SJSA1 (cell line): ENCODE measurements around the gene KCNK13. TPM values are rescaled to one million over a fixed set of nuclear protein-coding genes. Genes with fewer than 3 reads are reported as not detected.
"Not testable (repeated sequence)": the region's sequence is repeated elsewhere in the genome, so short reads cannot be mapped to it uniquely, and the experiment has no call there.

Experiments
- DNase-seq, 2 experiments: peaks; one replicate each; pipeline ENCODE4 v3.0.0-alpha.2; 2015 to 2020; ENCODE audit warnings: low spot score in 2 of 2, low read depth in 1 of 2
- H3K27ac ChIP-seq: fragments of 250-450 bp; sonication (Bioruptor Pico); 2 replicates; pipeline ENCODE4 v1.5.1; 2020; ENCODE audit warnings: mild to moderate bottlenecking, moderate library complexity
- H3K27me3 ChIP-seq: fragments of 250-450 bp; sonication (Bioruptor Pico); replicated peaks from 2 replicates; pipeline ENCODE4 v1.5.1; 2020; ENCODE audit warnings: mild to moderate bottlenecking, moderate library complexity
- H3K36me3 ChIP-seq: fragments of 250-450 bp; sonication (Bioruptor Pico); 2 replicates; pipeline ENCODE4 v1.5.1; 2020; ENCODE audit warnings: mild to moderate bottlenecking
- H3K4me1 ChIP-seq: fragments of 250-450 bp; sonication (Bioruptor Pico); replicated peaks from 2 replicates; pipeline ENCODE4 v1.6.1; 2021; ENCODE audit warnings: mild to moderate bottlenecking
- H3K4me3 ChIP-seq: fragments of 250-450 bp; sonication (Bioruptor Pico); 2 replicates; pipeline ENCODE4 v1.5.1; 2020; ENCODE audit warnings: mild to moderate bottlenecking
- H3K9me3 ChIP-seq: fragments of 250-450 bp; sonication (Bioruptor Pico); replicated peaks from 2 replicates; pipeline ENCODE4 v1.5.1; 2020; ENCODE audit warnings: mild to moderate bottlenecking
- total RNA-seq: library from RNA; depleted of rRNA; stranded (reverse); fragments of >200 nt; shearing (Covaris generic); gene quantifications from 2 replicates; pipeline ENCODE4 v1.2.3, GENCODE V29; 2014; rRNA removed

KCNK13 gene
- total RNA-seq, 1 experiment from 2014 or later = 0.05 TPM

- Histone ChIP-seq H3K27ac (no peak overlapping the region), H3K4me3 (no peak overlapping the region), H3K27me3 (no peaks in the 10 kb centered on the region), H3K36me3 (no peaks in the 10 kb centered on the region), H3K4me1 (no peaks in the 10 kb centered on the region), H3K9me3 (no peaks in the 10 kb centered on the region)
- no peak for DNase-seq
These were observed 139.6 kb downstream of the KCNK13 start for GRCh38 chr14:90201344-90201743.

GRCh38 chr14:90204516-90204915, 142.7 kb downstream of the KCNK13 start:
- H3K4me3 ChIP-seq = no peak overlapping the region
- no peaks in the 10 kb centered on the region for H3K27me3 ChIP-seq
- no peaks in the 10 kb centered on the region for H3K4me1 ChIP-seq
- no peak for DNase-seq
- no peaks in the 10 kb centered on the region for H3K36me3 ChIP-seq
- H3K27ac ChIP-seq = no peak overlapping the region
- H3K9me3 ChIP-seq = no peaks in the 10 kb centered on the region

GRCh38 chr14:90213099-90213748, 151.4 kb downstream of the KCNK13 start:
- Histone ChIP-seq H3K36me3 (no peaks in the 10 kb centered on the region), H3K4me3 (no peak overlapping the region), H3K27me3 (no peaks in the 10 kb centered on the region), H3K9me3 (no peaks in the 10 kb centered on the region), H3K4me1 (no peaks in the 10 kb centered on the region), H3K27ac (no peak overlapping the region)
- no peak for DNase-seq

GRCh38 chr14:90228478-90228877, 166.7 kb downstream of the KCNK13 start:
- Histone ChIP-seq H3K36me3 (no peaks in the 10 kb centered on the region), H3K4me1 (no peaks in the 10 kb centered on the region), H3K27me3 (no peaks in the 10 kb centered on the region), H3K9me3 (no peaks in the 10 kb centered on the region), H3K4me3 (no peak overlapping the region), H3K27ac (no peak overlapping the region)
- no peak for DNase-seq

- not testable (repeated sequence) for H3K4me1 ChIP-seq, H3K4me3 ChIP-seq, H3K27me3 ChIP-seq, H3K36me3 ChIP-seq, H3K9me3 ChIP-seq, DNase-seq, H3K27ac ChIP-seq
These were observed 168.1 kb downstream of the KCNK13 start for GRCh38 chr14:90229942-90230341.

Other genes with a start within 250 kb of the KCNK13 start
- gene EFCAB11, start 107.3 kb upstream of the KCNK13 start, total RNA-seq = 5.7 and 12.3 TPM in 2 replicates
- gene TDP1, start 106.1 kb upstream of the KCNK13 start, total RNA-seq = 36.4 and 58.5 TPM in 2 replicates
- gene PSMC1, start 194.6 kb downstream of the KCNK13 start, total RNA-seq = 309 and 401 TPM in 2 replicates